Gastroesophageal sphincter (tissue), 4 donors: ENCODE measurements around the gene LYPD3. TPM values are rescaled to one million over a fixed set of nuclear protein-coding genes. Genes with fewer than 3 reads are reported as not detected.

Source experiments
- ATAC-seq: fragments of 150-250 bp; one replicate; pipeline ENCODE4 v1.9.1; 2016; ENCODE audit warnings: mild to moderate bottlenecking, moderate library complexity
- H3K27ac ChIP-seq, 4 donors: fragments of 200-600 bp; sonication (generic) in 3 of 4; 1 replicate in 3 of 4; 2 replicates in 1 of 4; pipeline ENCODE4 v1.5.1; 2016 to 2019
- H3K27me3 ChIP-seq: fragments of 200-600 bp; sonication (generic); one replicate; pipeline ENCODE4 v1.5.1; 2019
- H3K36me3 ChIP-seq, 2 donors: fragments of 200-600 bp; sonication (generic); one replicate each; pipeline ENCODE4 v1.5.1; 2019; ENCODE audit warnings: control low read depth in 1 of 2
- H3K4me1 ChIP-seq, 3 donors: fragments of 200-600 bp; sonication (generic); 1 replicate in 2 of 3; 2 replicates in 1 of 3; pipeline ENCODE4 v1.5.1; 2016 to 2019; ENCODE audit warnings: control low read depth in 2 of 3
- H3K4me3 ChIP-seq, 2 donors: fragments of 200-600 bp; sonication (generic); one replicate each; pipeline ENCODE4 v1.5.1; 2019; ENCODE audit warnings: mild to moderate bottlenecking in 1 of 2, moderate library complexity in 1 of 2
- H3K9me3 ChIP-seq, 3 donors: fragments of 200-600 bp; sonication (generic); one replicate each; pipeline ENCODE4 v1.5.1; 2017 to 2019; ENCODE audit warnings: control low read depth in 2 of 3
- CTCF ChIP-seq, 4 experiments: fragments of 200-600 bp in 2 of 4; fragments of 450-650 bp in 2 of 4; sonication (generic) in 1 of 4; IDR thresholded peaks; one replicate each; pipeline ENCODE4 v1.5.1; 2017 to 2019; ENCODE audit warnings: antibody characterized with exemption in 4 of 4, mild to moderate bottlenecking in 2 of 4, moderate library complexity in 2 of 4
- EP300 ChIP-seq: sonication (generic); formaldehyde crosslinking; IDR thresholded peaks from one replicate; pipeline ENCODE4 v1.6.1; 2017; ENCODE audit warnings: antibody characterized with exemption, mild to moderate bottlenecking
- POLR2A ChIP-seq, 2 donors: fragments of 450-650 bp; IDR thresholded peaks; one replicate each; pipeline ENCODE4 v1.6.1; 2017; ENCODE audit warnings: antibody characterized with exemption in 2 of 2, mild to moderate bottlenecking in 2 of 2, moderate library complexity in 1 of 2
- POLR2AphosphoS5 ChIP-seq: sonication (generic); formaldehyde crosslinking; IDR thresholded peaks from one replicate; pipeline ENCODE4 v1.6.1; 2017; ENCODE audit warnings: antibody characterized with exemption
- WGBS, 2 donors: methylation state at CpG; one replicate each; pipeline ENCODE4 v1.1.5; 2018; ENCODE audit warnings: low coverage in 1 of 2; 5-methylcytosine and 5-hydroxymethylcytosine counted together
- total RNA-seq, 4 donors: library from RNA; depleted of rRNA; stranded (reverse); fragments of >200 nt; gene quantifications; one replicate each; pipeline ENCODE4 v1.1.0, GENCODE V29; 2016

Gene LYPD3
- total RNA-seq, 4 donors from 2014 or later, result 0.39 to 8.4 (median 2.7) TPM

- WGBS, 2 donors, result 83 to 96% methylated on average over 1 of the region's 1 CpG
- Histone ChIP-seq H3K27me3 (no peaks in the 10 kb centered on the region), H3K36me3 (no peaks in the 10 kb centered on the region), H3K9me3 (no peaks in the 10 kb centered on the region), H3K27ac (no peak overlapping the region), H3K4me3 (no peak overlapping the region), H3K4me1 (no peaks in the 10 kb centered on the region)
- TF ChIP-seq POLR2AphosphoS5 (no peak), CTCF (IDR thresholded peaks at IDR 0.05) (no peak), POLR2A (IDR thresholded peaks at IDR 0.05) (no peak), EP300 (no peak)
- no peak for ATAC-seq
These were observed 42.7 kb downstream of the LYPD3 start for GRCh38 chr19:43422689-43423066.

DNA sequence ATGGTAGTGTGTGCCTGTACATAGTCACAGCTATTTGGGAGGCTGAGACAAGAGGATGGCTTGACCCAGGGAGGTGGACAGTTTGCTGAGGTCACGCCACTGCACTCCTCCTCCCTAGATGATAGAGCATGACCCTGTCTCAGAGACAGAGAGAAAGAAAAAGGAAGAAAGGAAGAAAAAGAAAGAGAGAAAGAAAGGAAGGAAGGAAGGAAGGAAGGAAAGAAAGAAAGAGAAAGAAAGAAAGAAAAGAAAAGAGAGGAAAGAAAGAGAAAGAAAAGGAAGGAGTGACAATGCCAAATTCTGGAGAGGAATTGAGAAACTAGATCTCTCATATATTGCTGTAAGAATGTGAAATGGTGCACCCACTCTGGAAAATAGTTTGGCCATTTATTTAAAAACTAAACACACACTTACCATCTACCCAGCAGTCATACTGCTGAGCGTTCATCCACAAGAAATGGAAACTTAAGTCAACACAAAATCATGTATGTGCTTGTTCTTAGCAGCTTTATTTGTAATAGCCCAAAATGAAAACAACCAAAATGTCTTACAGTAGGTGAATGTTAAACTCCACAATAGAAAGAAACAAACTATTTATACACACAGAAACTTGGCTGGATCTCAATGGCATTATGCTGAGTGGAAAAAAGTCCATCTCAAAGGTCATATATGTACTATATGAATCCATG, 43.3 kb downstream of the LYPD3 start:
- 69 to 75% methylated on average over 2 of the region's 2 CpGs for WGBS, 2 donors

DNA sequence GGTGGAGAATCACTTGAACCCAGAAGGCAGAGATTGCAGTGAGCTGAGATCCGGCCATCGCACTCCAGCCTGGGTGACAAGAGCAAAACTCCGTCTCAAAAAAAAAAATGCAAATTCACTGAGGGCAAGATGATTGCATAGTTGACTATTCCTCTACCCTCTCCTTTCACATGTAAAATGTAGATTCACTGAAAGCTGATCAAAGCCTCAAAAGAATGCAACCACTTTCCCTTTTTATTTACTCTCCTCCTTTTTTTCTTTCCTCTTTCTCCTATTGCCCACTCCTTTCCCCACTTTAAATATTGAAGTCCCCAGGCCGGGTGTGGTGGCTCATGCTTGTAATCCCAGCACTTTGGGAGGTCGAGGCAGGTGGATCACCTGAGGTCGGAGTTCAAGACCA, 44.5 kb downstream of the LYPD3 start:
- Histone ChIP-seq H3K4me3 (no peak overlapping the region), H3K27ac (no peak overlapping the region), H3K36me3 (no peaks in the 10 kb centered on the region), H3K4me1 (no peaks in the 10 kb centered on the region), H3K27me3 (no peaks in the 10 kb centered on the region), H3K9me3 (no peaks in the 10 kb centered on the region)
- WGBS, 2 donors, result 81 to 91% methylated on average over 4 to 5 of the region's 6 CpGs
- TF ChIP-seq POLR2A (IDR thresholded peaks at IDR 0.05) (no peak), EP300 (no peak), CTCF (IDR thresholded peaks at IDR 0.05) (no peak)
- no peak for ATAC-seq

More for the DNA sequence above, 43.3 kb downstream of the LYPD3 start:
- H3K4me3 ChIP-seq, result no peak overlapping the region
- no peak for ATAC-seq
- no peaks in the 10 kb centered on the region for H3K27me3 ChIP-seq
- no peak overlapping the region for H3K27ac ChIP-seq
- H3K36me3 ChIP-seq, result no peaks in the 10 kb centered on the region
- H3K9me3 ChIP-seq, result no peaks in the 10 kb centered on the region
- TF ChIP-seq POLR2A (IDR thresholded peaks at IDR 0.05), result no peak
- TF ChIP-seq POLR2AphosphoS5, result no peak
- TF ChIP-seq EP300, result no peak
- TF ChIP-seq CTCF (IDR thresholded peaks at IDR 0.05), result no peak
- no peaks in the 10 kb centered on the region for H3K4me1 ChIP-seq

GRCh38 chr19:43416951-43417623, 48.3 kb downstream of the LYPD3 start:
- H3K36me3 ChIP-seq, result no peaks in the 10 kb centered on the region
- no peak overlapping the region for H3K27ac ChIP-seq
- no peak overlapping the region for H3K4me3 ChIP-seq
- no peaks in the 10 kb centered on the region for H3K4me1 ChIP-seq
- no peak for ATAC-seq
- 50 to 64% methylated on average over 2 to 4 of the region's 4 CpGs for WGBS, 2 donors
- H3K9me3 ChIP-seq, result no peaks in the 10 kb centered on the region
- no peak for TF ChIP-seq EP300
- no peak for TF ChIP-seq CTCF (IDR thresholded peaks at IDR 0.05)
- no peak for TF ChIP-seq POLR2A (IDR thresholded peaks at IDR 0.05)
- TF ChIP-seq POLR2AphosphoS5, result no peak
- H3K27me3 ChIP-seq, result no peaks in the 10 kb centered on the region

GRCh38 chr19:43414554-43414953, 50.9 kb downstream of the LYPD3 start, which contains the start of gene TEX101:
Gene TEX101 (plus strand): TSS chr19:43414890. CDS start chr19:43415920, 1,030 bp downstream.
- Histone ChIP-seq H3K27ac (no peak within 1 kb of the TSS), H3K36me3 (no peaks in the 10 kb centered on the region), H3K9me3 (no peaks in the 10 kb centered on the region), H3K27me3 (no peaks in the 10 kb centered on the region), H3K4me1 (no peaks in the 10 kb centered on the region), H3K4me3 (no peak within 1 kb of the TSS)
- whole genome bisulfite sequencing, 2 donors, result 89 to 100% methylated on average over 3 to 10 of the region's 21 CpGs
- no peak for ATAC-seq
- TF ChIP-seq POLR2AphosphoS5, result no peak
- no peak for TF ChIP-seq EP300
- TF ChIP-seq CTCF (IDR thresholded peaks at IDR 0.05), result no peak
- TF ChIP-seq POLR2A (IDR thresholded peaks at IDR 0.05), result no peak
